ENCODE data around the gene OR6J1.
"Not testable (repeated sequence)": the region's sequence is repeated elsewhere in the genome, so short reads cannot be mapped to it uniquely, and the experiment has no call there.

Gene OR6J1

DNA sequence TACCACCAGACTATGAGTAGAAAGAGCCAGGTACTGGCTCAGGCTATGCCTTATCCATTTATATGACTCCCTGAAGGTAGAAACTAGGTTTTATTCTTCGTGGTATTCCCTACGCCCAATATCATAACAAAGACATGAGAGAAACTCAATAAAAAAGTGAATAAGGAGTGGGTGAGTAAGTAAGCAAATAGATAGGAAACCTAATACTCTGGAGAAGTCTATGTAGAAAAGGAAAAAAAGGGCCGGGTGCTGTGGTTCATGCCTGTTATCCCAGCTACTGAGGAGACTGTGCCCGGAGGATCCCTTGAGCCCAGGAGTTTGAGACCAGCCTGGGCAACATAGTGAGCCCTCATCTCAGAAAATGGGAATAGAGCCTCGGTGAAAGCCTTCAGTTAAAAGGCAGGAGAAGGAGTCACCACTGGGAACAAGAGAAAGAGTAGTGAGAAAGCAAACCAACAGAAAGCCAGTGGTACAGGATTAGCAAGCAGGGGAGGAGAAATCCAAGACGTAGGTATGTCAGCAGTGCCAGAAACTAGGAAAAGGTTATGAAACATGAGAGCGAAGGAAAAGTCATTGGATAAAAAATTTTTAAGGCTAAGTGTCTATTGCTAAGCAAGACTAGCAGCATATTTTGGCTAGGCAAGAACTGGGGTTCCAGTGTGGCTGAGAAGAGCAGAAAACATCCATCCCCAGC lies 6.0 kb upstream of the OR6J1 start:
- DNase-seq, result no peak

DNA sequence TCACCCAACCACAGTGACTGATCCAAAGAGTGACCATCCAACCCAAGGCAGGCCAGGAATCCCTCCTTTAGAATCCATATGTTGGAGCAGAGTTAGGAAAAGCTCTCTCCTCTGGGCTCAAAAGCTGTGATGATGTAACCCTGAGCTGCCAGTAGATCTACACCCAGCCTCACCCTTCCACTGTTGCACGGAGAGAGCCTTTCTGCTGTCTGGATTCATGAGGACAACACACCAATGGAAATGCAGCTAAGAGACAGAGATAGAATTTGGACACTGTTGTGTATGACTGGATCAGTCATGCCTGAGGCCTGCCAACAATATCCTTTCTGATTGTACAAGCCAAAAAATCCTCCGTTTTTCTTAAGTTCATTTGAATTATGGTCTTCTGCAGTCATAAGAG lies 4.4 kb upstream of the OR6J1 start:
- no peak for DNase-seq

DNA sequence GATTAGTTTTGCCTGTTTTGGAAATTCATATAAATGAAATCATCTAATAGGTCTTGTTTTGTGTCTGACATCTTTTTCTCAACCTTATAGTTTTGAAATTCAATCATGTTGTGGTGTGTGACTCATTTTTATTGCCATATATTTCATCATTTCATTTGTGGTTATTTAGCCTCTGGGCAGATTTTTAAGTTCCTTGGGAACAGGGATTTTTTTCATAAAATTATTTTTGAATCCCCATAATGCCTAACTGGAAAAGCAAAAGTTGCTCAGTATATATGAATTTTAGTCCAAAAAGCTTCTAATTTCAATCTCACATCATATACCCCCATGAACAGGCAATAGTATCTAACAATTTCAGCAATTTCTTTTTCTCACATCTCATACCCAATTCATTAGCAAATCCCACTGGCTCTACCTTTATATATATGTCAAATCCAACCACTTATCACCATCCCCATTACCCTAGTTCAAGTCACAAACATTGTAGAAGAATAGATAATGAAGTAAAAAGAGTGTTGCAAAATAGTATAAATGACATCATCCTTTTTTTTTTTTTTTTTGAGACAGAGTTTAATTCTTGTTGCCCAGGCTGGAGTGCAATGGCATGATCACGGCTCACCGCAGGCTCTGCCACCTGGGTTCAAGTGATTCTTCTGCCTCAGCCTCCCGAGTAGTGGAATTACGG lies 2.6 kb upstream of the OR6J1 start:
- no peak for DNase-seq

DNA sequence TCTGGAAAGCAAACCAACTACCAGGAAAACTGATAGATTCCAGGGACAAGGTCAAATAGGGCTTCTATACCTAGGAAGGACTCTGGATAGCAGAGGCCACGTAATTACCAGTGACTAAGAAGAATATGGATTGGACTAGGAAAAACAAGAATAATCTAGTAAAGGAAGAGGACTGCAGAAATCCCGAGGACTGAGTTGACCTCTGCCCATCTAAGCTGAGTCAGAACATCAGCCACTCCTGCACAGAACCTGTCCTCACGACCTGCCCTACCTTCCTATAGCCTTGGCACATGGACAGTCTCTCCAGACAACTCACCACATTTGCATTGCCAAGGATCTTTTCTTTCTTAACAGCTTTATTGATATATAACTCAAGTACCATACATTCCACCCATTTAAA lies 2.3 kb downstream of the OR6J1 start:
- no peak for DNase-seq

DNA sequence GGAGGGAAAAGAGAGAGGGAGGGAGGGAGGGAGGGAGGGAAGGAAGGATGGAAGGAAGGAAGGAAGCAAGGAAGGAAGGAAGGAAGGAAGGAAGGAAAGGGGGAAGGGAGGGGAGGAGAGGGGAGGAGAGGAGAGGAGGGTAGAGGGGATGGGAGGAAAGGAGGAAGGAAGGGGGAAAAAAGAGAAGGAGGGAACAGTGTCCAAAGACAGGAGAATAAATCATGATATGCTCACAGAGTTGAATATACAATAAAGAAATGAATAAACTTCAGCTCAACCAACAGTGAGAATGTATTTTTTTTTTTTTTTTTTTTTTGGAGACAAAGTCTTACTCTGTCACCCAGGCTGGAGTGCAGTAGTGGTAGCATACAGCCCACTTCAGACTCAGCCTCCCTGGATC lies 4.0 kb downstream of the OR6J1 start:
- no peak for DNase-seq

DNA sequence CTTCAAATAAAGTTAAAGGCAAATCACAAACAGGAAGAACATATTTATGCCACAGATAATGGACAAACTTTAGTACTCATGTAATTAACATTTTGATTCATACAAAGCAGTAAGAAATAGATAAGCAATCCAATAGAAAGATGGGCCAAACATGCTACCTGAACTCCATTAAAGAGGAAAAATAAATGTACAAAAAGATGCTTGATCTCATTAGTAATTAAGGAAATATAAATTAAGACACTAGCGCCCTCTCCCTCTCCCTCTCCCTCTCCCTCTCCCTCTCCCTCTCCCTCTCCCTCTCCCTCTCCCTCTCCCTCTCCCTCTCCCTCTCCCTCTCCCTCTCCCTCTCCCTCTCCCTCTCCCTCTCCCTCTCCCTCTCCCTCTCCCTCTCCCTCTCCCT lies 8.2 kb downstream of the OR6J1 start:
- DNase-seq, result not testable (repeated sequence)

DNA sequence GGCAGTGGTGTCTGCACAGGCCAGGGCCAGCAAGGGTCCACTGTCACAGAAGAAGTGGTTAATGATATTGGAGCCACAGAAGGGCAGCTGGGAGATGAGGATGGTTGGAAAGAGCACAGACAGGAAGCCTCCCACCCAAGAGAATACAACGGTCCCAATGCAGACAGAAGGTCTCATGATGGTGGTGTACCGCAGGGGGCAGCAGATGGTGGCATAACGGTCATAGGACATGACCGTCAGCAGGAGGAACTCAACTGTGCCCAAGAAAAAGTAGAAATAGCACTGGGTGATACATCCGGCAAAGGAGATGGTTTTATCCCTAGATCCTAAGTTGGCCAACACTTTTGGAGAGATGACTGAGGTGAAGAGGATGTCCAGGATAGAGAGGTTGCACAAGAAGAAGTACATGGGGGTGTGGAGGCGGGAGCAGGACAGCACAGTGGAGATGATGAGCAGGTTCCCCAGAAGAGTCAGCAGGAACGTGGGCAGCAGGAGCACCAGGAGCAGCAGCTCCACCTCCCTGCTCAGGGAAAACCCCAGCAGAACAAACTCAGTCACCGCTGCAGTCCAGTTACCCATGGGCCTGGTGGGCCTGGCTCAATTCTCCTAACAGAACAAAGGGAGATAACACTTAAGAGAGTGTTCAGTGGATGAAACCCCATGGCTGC lies 9.8 kb downstream of the OR6J1 start:
- no peak for DNase-seq

DNA sequence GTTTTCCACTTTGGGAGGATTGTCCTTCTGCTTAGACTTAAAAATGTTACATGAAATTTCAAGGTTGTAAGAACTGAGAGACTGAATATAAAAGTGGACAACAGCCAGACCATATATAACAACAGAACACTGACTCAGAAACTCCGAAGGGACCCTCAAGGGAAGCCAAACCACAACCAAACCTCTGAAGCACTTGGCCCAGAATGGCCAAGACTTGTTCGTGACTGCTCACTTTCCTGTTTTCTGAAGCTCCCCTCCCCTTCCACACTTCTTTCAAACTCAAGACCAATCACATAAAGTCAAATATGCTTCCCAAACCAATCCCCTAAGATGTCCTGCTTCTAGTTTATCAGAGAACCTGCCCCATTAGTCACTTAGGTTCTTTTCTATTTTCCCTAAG lies 13.7 kb downstream of the OR6J1 start:
- DNase-seq, result no peak

DNA sequence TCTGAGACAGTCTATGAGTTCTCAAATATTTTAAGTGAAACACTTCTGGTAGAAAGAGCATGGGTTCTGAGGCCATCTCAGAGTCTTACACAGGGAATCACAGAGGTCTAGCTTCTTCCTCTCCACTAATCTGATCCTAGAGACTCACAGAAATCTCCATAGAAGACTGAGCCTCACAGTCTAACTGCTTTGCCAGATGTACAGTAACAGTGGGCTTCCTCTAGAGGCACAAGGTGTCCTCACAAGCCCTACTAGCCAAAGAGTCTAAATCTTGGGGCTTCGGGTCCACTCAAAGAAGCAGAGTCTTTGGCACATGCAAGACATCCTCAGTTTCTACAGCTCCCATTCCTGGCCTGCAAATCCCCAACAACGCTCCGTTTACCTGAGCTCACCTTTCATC lies 14.1 kb downstream of the OR6J1 start:
- no peak for DNase-seq

DNA sequence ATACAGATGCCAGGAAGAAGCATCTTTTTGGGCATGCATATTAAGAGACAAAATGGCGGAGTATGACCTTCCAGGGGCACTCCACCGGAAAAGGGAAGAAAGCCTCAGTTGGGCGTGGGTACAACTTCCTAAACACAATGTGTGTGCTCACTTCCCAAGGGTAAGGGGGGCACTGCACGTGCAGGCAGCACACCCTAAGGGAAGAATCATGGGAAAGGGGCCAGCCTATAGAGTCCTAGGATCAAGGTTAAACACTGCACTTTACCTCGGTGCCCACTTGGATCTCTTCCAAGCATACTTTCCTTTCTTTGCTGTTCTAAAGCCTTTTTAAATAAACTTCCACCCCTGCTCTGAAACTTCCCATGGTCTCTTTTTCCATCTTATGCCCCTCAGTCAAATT lies 14.8 kb downstream of the OR6J1 start:
- no peak for DNase-seq

DNA sequence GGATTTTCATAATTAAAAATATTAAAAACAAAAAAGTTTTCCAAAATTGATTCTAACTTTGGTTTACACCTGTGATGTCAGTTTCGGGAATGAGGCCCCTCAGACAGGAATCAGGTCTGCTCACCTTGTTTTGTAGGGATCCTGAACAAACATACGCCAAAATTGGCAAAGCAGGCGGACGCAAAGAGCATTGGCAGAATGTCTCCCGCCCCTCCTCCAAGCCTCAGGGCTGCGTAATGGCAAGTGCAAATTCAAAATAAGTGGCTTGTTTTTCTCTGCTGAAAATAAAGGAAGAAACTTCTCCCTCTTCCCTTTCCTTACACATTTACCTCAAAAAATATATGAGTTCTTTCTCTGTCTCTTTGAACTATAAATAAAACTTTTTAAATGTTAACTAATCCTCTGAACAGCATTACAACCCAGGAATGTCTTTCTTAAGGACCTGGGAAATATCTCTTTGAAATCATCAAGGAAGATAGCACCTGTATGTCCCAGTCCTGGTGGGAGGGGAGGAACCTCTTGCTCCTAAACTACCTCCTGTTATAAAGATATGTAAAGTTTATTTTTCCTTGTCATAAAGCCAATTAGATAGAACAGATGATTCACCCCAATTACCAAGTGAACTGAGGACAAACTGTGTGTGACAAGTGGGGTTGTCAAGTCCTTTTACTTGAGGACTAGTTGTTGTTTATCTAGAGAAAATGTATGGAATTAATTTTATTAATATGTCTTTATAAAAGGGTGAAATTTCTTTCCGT lies 16.5 kb downstream of the OR6J1 start:
- DNase-seq, result no peak

DNA sequence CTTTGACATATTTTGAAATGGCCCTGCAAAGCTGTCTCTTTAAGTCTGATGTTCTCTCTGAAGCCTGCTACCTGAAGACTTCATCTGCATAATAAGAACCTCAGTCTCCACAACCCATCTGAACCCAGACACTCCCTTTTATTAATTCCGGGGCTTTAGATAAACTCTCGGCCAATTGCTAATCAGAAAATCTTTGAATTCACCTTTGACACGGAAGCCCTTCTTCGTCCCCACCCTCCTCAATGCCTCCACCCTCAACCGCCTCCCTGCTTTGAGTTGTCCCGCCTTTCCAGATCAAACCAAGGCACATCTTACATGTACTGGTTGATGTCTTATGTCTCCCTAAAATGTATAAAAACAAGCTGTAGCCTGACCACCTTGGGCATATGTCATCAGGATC lies 17.6 kb downstream of the OR6J1 start:
- DNase-seq, result no peak

DNA sequence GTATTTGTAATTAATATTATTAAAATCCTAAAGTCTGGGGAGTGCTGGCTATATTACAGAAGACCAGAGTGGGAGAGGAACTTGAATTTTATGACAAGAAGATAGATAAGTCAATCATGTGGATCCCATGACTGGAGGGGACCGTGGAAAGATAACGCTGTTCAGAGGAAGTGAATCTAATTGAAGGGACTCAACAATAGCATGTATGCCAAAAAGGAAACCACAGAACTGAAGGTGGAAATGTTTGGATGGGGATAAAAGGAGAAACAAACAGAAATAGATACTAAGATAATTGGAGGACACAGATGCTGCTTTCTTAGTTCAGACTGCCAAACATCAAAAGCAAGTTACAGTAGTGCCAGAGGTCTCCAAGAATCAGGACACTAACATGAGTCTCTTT lies 21.1 kb downstream of the OR6J1 start:
- DNase-seq, result no peak

DNA sequence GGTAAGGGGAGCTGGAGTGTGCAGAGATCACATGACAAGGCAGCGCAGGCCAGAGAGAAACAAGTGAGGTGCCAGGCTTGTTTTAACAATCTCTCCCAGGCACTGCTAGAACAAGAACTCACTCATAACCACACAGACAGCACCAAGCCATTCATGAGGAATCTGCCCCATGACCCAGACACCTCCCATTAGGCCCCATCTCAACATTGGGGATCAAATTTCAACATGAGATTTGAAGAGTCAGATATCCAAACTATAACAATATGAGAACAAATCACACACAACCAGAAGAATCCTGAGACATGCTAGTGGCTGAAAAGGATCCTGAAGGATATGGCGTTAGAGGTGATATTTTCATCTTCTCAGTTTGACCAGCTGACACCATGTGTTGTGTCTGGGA lies 21.9 kb downstream of the OR6J1 start:
- DNase-seq, result no peak

DNA sequence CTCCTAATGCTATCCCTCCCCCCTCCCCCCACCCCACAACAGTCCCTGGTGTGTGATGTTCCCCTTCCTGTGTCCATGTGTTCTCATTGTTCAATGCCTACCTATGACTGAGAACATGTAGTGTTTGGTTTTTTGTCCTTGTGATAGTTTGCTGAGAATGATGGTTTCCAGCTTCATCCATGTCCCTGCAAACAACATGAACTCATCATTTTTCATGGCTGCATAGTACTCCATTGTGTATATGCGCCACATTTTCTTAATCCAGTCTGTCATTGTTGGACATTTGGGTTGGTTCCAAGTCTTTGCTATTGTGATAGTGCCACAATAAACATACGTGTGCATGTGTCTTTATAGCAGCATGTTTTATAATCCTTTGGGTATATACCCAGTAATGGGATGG lies 28.4 kb downstream of the OR6J1 start:
- DNase-seq, result not testable (repeated sequence)

DNA sequence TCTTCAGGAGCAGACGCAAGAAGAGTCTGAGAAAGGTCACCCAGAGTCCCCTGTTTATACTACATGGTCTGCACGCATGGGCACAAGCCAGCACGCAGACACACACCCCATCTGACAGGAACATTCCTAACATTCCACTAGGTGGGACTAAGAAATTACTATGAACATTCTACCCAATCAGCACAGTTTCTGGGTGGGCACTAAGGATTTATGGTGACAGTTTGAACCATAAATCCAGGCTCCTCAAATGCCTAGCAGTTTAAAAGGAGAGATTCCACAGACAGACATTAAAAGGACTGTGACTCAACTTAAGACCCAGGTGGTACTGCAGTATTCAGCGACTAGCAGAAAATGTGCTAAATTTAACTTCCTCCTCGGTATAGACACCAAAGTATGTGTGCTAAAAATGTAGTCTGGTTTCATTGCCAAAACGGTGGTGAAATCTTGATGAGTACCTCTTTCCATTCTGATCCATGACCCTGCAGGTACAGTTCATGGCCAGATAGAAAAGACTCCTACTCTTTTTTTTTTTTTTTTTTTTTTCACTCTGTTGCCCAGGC lies 29.8 kb downstream of the OR6J1 start:
- no peak for DNase-seq

DNA sequence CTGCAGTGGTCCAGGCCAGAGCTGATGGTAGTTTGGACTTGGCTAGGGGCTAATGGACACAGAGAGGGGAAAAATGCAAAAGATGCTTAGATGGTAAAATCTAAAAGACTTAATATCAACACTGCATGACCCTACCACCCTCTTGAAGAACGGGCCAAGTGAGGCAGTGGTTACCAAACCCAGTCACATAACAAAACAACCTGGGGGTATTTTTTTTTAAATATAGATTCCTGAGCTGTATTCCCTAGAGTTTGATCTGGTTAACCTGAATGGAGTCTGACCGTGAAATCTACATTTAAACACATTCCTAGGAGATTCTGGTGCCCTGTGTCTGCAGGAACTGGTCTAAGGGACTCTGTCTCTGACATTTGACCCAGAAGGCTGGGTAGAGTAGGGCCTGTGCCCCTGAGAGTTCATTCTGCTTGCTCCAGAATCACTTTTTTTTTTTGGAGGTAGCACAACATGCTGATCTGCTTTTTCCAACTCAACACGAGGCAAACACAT lies 30.4 kb downstream of the OR6J1 start:
- DNase-seq, result no peak

DNA sequence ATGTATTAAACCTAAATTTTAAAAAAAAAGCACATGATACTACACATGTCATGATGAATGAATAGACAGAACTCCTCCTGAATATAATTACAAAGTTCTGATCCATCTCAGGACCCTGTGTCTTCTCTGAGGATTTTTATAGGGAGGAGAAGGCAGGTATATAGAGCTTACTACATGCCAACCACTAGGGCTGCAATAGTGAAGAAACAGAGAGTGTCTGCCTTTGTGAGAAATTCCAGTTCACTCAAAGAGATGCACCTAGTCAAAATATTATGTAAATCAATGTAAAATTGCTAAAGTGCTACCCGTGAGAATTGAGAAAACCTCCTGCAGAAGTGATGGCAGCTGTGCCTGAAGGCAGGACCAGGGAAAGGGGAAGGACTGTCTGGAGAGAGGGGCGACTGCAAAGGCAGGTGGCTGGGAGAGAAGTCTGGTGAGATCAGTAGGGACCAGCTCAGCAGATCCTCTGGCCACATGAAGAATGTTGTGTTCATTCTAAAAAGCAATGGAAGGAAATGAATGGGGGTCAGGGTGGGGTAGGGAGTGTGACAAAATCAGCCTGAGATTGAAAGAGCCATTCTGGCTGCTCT lies 31.0 kb downstream of the OR6J1 start:
- DNase-seq, result no peak

DNA sequence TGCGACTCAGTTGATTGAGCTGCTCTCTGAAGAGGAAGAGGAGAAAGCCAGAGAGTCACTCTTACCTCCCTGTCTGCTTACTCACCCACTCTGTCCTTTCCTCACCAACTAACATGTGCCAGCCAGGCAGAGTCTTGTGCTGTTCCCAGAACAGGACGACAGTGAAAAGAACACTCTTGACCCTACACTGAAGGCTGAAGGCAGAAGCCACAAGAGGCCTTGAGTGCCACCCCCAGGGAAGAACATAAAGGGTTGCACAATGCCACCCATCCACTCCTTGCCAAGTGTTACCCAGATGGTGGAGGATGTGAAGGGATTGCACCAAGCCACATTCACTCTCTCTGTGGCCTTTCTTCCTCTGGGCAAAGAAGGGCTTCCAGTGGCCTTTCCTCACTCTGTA lies 33.2 kb downstream of the OR6J1 start:
- DNase-seq, result no peak

DNA sequence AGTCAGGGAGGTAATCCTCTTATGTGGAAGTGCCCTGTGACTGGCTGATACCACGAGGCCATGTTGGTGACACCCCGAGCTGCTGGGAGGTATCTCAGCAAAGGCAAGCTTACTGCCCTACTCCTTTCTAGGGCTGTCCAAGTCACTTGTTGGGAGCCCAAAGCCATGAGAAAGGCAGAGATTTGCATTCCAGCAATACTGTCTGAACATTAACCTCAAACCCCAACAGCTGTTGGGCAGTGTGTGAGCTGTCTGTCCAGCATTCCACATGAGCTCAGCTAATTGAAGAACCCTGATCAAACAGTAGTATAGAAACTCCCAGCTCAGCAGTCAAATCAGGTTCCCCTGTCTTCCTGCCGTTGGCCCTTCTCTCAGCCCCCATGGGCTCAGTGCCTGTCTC lies 36.9 kb downstream of the OR6J1 start:
- DNase-seq, result no peak

DNA sequence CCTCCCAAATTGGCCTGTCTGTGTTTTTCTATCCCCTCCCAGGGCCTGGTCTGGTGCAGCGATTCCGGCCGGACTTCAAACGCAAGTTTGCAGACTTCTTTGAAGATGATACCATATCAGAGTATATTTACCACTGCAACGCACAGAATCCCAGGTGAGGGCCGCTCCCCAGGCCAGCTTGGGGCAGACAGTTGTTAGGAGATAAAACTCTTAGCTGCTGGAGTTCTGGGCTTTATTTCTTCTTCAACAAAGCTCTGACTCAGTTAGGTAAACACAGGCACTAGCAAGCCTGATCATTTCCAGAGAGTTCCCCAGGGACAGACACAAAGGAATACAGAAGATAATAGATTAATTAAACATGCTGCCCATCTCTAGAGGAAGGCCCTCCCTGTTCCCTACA lies 37.8 kb downstream of the OR6J1 start:
- DNase-seq, result no peak

DNA sequence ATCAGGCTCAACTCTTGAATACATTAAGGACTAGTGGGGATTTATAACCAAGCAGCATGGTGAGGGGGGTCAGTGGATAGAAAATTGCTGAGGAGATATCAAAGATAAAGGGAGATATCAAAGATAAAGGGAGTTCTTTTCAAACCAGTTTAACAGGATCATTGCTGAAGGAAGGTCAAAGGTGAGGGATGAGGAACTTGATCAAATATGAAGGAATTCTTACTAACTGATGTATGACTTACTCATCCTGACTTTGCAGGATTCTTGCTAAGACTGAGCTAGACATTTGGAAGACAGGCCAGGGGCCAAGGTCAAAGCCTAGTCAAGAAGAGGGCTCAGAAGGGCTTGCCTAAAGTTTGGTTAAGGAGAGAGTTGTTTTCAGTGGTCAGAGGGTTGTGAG lies 41.3 kb downstream of the OR6J1 start:
- DNase-seq, result no peak

DNA sequence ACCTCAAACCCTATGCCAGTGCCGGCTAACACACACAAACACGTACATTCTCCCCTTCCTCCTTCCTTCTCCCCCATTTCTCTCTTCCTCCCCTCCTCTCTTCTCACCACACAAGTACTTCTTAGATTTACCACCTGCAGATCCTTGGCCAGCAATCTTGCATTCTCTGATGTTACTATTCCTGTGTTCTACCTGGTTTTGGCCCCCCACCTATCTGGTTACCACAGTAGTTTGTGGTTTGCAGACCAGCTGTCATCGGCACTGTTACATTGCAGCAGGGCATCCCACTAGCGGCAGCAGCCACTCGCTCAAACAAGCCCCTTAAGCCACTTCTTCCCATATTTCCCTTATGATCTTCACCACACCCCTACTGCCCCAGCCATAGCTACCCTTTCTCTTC lies 42.2 kb downstream of the OR6J1 start:
- DNase-seq, result no peak
